Raji (cell line): ENCODE data around the gene LYSMD3.

Source experiments
- POLR2A ChIP-seq: IDR thresholded peaks from 2 replicates; pipeline ENCODE4 v1.6.1; 2011; ENCODE audit warnings: low read depth, low read length, control low read depth; ENCODE audit not compliant: insufficient read depth

Gene LYSMD3

DNA sequence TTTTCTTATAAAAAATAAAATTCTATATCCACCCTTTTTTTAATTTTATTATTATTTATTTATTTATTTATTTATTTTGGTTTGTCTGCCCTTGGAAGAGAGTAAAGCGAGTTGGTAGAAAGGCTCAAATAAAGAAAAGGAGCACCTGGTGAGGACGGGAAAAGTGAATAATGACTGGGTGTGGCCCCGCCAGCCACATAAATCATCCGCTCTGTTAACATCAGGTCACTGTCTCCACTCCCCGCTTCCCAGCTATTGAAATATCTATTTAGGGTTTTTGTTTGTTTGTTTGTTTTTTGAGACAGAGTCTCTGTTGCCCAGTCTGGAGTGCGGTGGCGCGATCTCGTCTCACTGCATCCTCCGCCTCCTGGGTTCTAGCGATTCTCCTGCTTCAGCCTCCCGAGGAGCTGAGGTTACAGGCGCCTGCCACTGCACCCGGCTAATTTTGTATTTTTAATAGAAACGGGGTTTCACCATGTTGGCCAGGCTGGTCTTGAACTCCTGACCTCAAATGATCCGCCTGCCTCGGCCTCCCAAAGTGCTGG lies 53.9 kb downstream of the LYSMD3 start:
- no peak for TF ChIP-seq POLR2A

- peak; percentile 96 for TF ChIP-seq POLR2A
These were observed 54.9 kb downstream of the LYSMD3 start, which contains the start of the genes MBLAC2 and POLR3G for GRCh38 chr5:90474235-90475107. TSS of gene MBLAC2 (minus strand) at chr5:90474771. CDS start at chr5:90474292, 479 bp downstream. TSS of gene POLR3G (plus strand) at chr5:90474864. CDS start at chr5:90485568, 10,704 bp downstream.

DNA sequence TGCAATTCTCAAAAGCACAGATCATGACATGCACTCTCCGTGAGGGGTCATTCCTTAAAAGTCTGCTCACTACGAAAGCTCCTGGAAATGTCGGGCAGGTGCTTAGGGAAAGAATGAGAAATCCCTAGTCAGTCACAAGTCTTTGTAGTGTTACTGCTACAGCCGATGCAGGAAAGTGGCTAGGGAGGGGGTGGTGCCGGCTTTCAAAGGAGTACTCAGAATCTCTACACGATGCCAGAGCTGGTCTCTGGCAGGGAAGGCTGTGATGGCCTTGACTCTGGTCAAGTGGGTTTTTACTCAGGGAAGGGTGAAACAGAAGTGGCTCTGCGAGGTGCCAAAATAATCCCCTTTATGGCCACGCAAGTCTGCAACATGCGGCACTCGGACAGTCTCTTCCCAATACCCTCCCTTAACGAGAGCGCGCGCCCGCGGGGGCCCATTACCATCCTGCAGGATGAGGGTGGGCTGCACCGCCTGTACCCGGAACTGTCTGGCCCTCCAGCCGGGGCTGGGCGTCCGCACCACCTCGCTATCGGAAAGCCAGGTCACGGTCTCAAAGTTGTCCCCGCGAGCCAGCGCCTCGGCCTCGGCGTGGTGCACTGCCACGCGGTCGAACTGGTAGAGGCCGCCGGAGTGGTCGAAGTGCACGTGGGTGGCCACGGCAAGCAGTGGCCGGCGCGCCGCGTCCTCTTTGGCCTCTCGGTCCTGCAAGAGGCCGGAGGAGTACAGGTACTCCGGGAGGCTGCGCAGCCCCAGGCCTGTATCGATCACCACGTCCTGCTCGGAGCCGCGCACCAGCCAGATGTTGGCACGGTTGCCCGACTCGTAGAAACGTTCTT lies 55.8 kb downstream of the LYSMD3 start:
- TF ChIP-seq POLR2A = no peak

DNA sequence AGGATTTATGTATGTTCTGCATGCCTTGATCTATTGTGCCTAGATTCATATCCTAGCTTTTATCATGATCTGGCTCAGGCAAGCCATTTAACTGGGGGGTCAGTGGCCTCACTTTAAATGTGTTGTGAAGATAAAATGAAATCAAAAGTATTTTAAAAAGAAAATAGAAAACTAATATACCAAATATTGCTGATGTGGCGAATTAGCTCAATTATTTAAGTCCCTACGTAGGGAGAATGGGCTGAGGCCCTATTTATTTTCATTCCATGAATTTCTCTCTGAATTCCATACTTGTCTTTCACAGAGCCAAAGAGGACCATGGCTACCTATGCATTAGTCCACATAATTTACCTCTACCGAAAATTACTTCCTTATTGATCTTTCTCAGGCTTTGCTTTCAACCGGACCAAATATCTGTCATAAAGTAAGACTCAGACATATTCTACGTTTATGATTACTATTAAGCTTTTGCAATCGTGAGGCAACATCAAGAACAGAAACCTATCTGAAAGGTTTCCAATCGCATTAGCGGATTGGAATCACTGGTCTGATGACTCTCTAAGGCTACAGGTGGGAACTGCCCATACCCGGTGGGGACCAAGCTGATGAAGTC lies 56.5 kb downstream of the LYSMD3 start:
- TF ChIP-seq POLR2A = no peak
